ENCODE results near the gene LRRN3. TPM values are rescaled to one million over a fixed set of nuclear protein-coding genes. Genes with fewer than 3 reads are reported as not detected.

LRRN3 gene
- total RNA-seq, 1 experiment from 2014 or later = not detected

DNA sequence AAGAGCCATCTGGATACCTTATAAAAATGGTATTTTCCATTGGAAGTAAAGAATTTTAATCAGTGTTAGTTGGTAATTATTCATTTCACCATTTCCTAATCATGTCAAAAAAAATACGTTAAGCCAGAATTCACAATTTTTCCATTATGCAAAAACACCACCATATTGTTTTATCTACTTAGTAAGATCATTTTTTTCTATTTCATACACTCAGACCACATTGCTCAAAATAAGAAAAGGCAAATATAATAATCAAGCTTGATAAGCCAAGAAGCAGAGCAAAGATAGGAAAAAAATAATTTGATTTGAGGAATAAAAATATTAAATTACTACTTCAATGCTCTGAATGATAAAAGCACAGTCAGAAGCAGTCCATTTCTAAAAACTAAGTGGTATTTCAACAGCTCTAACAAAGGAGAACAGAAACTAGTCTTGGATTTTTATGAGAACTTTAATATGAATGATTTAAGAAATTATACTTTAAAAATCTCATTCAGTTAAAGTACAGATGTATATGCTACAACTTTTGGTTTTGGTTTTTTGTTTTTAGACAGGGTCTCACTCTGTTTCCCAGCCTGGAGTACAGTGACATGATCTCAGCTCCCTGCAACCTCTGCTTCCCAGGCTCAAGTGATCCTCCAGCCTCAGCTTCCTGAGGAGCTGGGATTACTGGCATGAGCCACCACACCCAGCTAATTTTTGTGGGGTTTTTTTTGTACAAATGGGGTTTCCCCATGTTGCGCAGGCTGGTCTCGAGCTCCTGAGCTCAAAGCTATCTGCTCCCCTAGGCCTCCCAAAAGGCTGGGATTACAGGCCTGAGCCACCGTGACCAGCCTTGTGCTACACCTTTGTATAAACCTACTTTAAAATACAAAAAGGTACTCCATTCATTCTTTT is 46.6 kb downstream of the LRRN3 start:
- BruUV-seq (replicated peaks) = no TSS peak
- Histone ChIP-seq H3K4me3 (no peak overlapping the region), H3K9me3 (ENCODE audit: insufficient read depth, low read depth) (no peaks in the 10 kb centered on the region), H2AFZ (no peak overlapping the region), H3K9me2 (ENCODE audit: insufficient read depth) (no peaks in the 10 kb centered on the region; the same call in 1 of the 2 replicates), H3K4me2 (no peak overlapping the region), H3K36me3 (ENCODE audit: low read depth) (no peaks in the 10 kb centered on the region), H3K79me2 (ENCODE audit: low read depth) (no peaks in the 10 kb centered on the region), H3K4me1 (replicated peaks; ENCODE audit: insufficient read depth) (0 out of 2 replicates have a peak, but pooled peaks cover 6% of the 10 kb centered on the region), H3K27me3 (ENCODE audit: insufficient read depth, low read depth) (no peaks in the 10 kb centered on the region), H3F3A (ENCODE audit: insufficient read depth, low read depth) (no peaks in the 10 kb centered on the region), H4K20me1 (ENCODE audit: insufficient read depth) (no peaks in the 10 kb centered on the region), H3K27ac (0 out of 2 replicates have a peak overlapping the region, but pooled peaks have one; percentile 13)
- intact Hi-C loops (cut with micrococcal nuclease; ENCODE audit: unreplicated experiment) = no loop called here
- TF ChIP-seq, protein P1, sequence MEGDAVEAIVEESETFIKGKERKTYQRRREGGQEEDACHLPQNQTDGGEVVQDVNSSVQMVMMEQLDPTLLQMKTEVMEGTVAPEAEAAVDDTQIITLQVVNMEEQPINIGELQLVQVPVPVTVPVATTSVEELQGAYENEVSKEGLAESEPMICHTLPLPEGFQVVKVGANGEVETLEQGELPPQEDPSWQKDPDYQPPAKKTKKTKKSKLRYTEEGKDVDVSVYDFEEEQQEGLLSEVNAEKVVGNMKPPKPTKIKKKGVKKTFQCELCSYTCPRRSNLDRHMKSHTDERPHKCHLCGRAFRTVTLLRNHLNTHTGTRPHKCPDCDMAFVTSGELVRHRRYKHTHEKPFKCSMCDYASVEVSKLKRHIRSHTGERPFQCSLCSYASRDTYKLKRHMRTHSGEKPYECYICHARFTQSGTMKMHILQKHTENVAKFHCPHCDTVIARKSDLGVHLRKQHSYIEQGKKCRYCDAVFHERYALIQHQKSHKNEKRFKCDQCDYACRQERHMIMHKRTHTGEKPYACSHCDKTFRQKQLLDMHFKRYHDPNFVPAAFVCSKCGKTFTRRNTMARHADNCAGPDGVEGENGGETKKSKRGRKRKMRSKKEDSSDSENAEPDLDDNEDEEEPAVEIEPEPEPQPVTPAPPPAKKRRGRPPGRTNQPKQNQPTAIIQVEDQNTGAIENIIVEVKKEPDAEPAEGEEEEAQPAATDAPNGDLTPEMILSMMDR (conservative IDR thresholded peaks at IDR 0.05) = no peak
- TF ChIP-seq EZH2 (IDR thresholded peaks at IDR 0.05; ENCODE audit: low read depth) = no peak
- ChIA-PET CTCF (interaction anchor here (0.7 kb wide), 1 partner anchor 106 kb away, joined by 7 read pairs; no protein-coding TSS in a partner anchor), POLR2A (ENCODE audit: unreplicated experiment) (interaction anchor here (0.5 to 0.7 kb wide), 2 partner anchors 422 to 423 kb away, joined by 3 to 15 read pairs; no protein-coding TSS in a partner anchor)
- DNase-seq = peak in 1 of 2 experiments; percentile 18

DNA sequence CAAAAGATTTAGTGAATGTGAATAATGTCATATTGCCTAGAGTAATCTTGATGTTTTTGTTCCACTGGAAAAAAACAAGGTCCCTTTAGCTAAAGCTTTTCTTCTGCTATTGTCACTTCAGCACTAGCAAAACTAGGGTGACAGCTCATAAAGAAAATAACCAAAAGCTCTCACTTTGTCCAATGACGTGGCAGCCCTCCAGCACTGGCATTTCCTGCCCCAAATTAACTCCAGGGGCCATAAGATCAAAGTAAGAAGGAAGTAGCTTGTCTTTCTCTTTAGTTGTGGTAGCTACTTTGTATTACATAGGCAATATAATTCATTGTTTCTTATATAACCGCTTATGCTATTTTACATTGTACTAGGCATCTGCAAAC is 47.3 kb downstream of the LRRN3 start:
- no peak for TF ChIP-seq EZH2 (IDR thresholded peaks at IDR 0.05; ENCODE audit: low read depth)
- TF ChIP-seq, protein P1 (conservative IDR thresholded peaks at IDR 0.05) = no peak
- H3K27me3 ChIP-seq (ENCODE audit: insufficient read depth, low read depth) = no peaks in the 10 kb centered on the region
- BruUV-seq (replicated peaks) = no TSS peak
- H3K4me2 ChIP-seq = no peak overlapping the region
- no peaks in the 10 kb centered on the region for H4K20me1 ChIP-seq (ENCODE audit: insufficient read depth)
- CTCF ChIA-PET = no interaction called here
- H3K79me2 ChIP-seq (ENCODE audit: low read depth) = no peaks in the 10 kb centered on the region
- H2AFZ ChIP-seq = no peak overlapping the region
- POLR2A ChIA-PET (ENCODE audit: unreplicated experiment) = interaction anchor here (0.5 to 0.6 kb wide), 2 partner anchors 422 to 1632 kb away, joined by 3 to 11 read pairs; no protein-coding TSS in a partner anchor
- no peaks in the 10 kb centered on the region for H3F3A ChIP-seq (ENCODE audit: insufficient read depth, low read depth)
- no peaks in the 10 kb centered on the region for H3K36me3 ChIP-seq (ENCODE audit: low read depth)
- intact Hi-C loops (cut with micrococcal nuclease; ENCODE audit: unreplicated experiment) = no loop called here
- H3K9me2 ChIP-seq (ENCODE audit: insufficient read depth) = no peaks in the 10 kb centered on the region; the same call in 1 of the 2 replicates
- H3K4me1 ChIP-seq (replicated peaks; ENCODE audit: insufficient read depth) = 0 out of 2 replicates have a peak, but pooled peaks cover 6% of the 10 kb centered on the region
- peak; percentile 43 to 59 for DNase-seq
- H3K9me3 ChIP-seq (ENCODE audit: insufficient read depth, low read depth) = no peaks in the 10 kb centered on the region
- 0 out of 2 replicates have a peak overlapping the region, but pooled peaks have one; percentile 13 for H3K27ac ChIP-seq
- H3K4me3 ChIP-seq = no peak overlapping the region

DNA sequence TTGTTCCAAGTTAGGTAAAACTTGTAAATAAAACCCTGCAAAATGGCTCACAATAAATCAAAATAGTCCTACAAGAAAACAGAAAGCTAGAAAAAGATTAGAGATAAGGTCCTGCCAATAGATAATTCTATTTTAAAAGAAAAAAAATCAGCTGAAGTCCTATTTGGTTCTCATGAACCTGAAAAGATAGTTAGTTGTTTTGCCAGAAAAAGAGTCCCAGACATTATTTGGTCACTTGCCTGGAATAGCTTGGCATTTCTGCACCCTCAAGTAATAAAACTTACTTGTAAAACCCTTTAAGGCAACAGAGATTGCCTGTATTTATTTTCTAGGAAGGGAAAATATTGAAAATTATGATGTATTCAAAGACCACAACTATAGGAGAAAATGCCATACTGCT is 47.7 kb downstream of the LRRN3 start:
- Histone ChIP-seq H3K27me3 (ENCODE audit: insufficient read depth, low read depth) (no peaks in the 10 kb centered on the region), H3K9me3 (ENCODE audit: insufficient read depth, low read depth) (no peaks in the 10 kb centered on the region), H3K79me2 (ENCODE audit: low read depth) (no peaks in the 10 kb centered on the region), H3K4me3 (no peak overlapping the region), H3K9me2 (ENCODE audit: insufficient read depth) (no peaks in the 10 kb centered on the region; the same call in 1 of the 2 replicates), H3K36me3 (ENCODE audit: low read depth) (no peaks in the 10 kb centered on the region), H4K20me1 (ENCODE audit: insufficient read depth) (no peaks in the 10 kb centered on the region), H3K4me2 (no peak overlapping the region), H3F3A (ENCODE audit: insufficient read depth, low read depth) (no peaks in the 10 kb centered on the region), H3K4me1 (replicated peaks; ENCODE audit: insufficient read depth) (0 out of 2 replicates have a peak, but pooled peaks cover 6% of the 10 kb centered on the region), H2AFZ (no peak overlapping the region), H3K27ac (0 out of 2 replicates have a peak overlapping the region, but pooled peaks have one; percentile 13)
- DNase-seq = no peak
- TF ChIP-seq EZH2 (IDR thresholded peaks at IDR 0.05; ENCODE audit: low read depth) = no peak
- TF ChIP-seq, protein P1 (conservative IDR thresholded peaks at IDR 0.05) = no peak
- BruUV-seq (replicated peaks) = no TSS peak
- POLR2A ChIA-PET (ENCODE audit: unreplicated experiment) = interaction anchor here (0.6 kb wide), 1 partner anchor 1632 kb away, joined by 11 read pairs; no protein-coding TSS in a partner anchor
- CTCF ChIA-PET = no interaction called here
- intact Hi-C loops (cut with micrococcal nuclease; ENCODE audit: unreplicated experiment) = no loop called here

Data from PC-9 (cell line).